SK-N-MC (cell line): Measurements from ENCODE around the gene TELO2.

Experiments
- DNase-seq: peaks from one replicate; pipeline ENCODE4 v3.0.0-alpha.2; 2011; ENCODE audit warnings: low read depth, low spot score
- H3K27ac ChIP-seq: fragments of 200-600 bp; sonication (generic); 2 replicates; pipeline ENCODE4 v1.5.1; 2016; ENCODE audit warnings: mixed run types
- H3K36me3 ChIP-seq: fragments of 200-600 bp; sonication (generic); 2 replicates; pipeline ENCODE4 v1.6.1; 2017; ENCODE audit warnings: antibody characterized with exemption, low read length, mixed read lengths; ENCODE audit not compliant: insufficient read depth
- H3K4me3 ChIP-seq: fragments of 200-600 bp; sonication (generic); 2 replicates; pipeline ENCODE4 v1.5.1; 2016
- H3K9ac ChIP-seq: fragments of 200-600 bp; sonication (generic); 2 replicates; pipeline ENCODE4 v1.8.0; 2017; ENCODE audit warnings: mixed run types, mixed read lengths; ENCODE audit not compliant: insufficient read length
- H3K9me3 ChIP-seq: fragments of 200-600 bp; sonication (generic); 2 replicates; pipeline ENCODE4 v1.6.1; 2017; ENCODE audit warnings: low read depth, mild to moderate bottlenecking, antibody characterized with exemption, low read length, moderate library complexity, mixed read lengths
- EZH2 ChIP-seq: fragments of 200-600 bp; sonication (generic); IDR thresholded peaks from one replicate; pipeline ENCODE4 v1.6.1; 2017; ENCODE audit warnings: antibody characterized with exemption
- FOXP2 ChIP-seq: optimal IDR thresholded peaks from 2 replicates; pipeline ENCODE3; 2011; ENCODE audit warnings: mild to moderate bottlenecking, moderate library complexity; ENCODE audit not compliant: insufficient read depth; ENCODE audit errors: extremely low read length, control extremely low read depth
- POLR2AphosphoS5 ChIP-seq: IDR thresholded peaks from 2 replicates; pipeline ENCODE4 v1.6.1; 2012; ENCODE audit warnings: mild to moderate bottlenecking, low read depth, low read length, borderline replicate concordance

The TELO2 gene

GRCh38 chr16:1543085-1543896, 50.1 kb downstream of the TELO2 start:
- Histone ChIP-seq H3K27ac (no peak overlapping the region), H3K36me3 (no peaks in the 10 kb centered on the region), H3K9ac (no peak overlapping the region), H3K4me3 (peak overlapping the region; percentile 57), H3K9me3 (no peaks in the 10 kb centered on the region)
- peak; percentile 20 for DNase-seq
- no peak for TF ChIP-seq POLR2AphosphoS5
- no peak for TF ChIP-seq EZH2
- TF ChIP-seq FOXP2, result no peak

- TF ChIP-seq POLR2AphosphoS5 (no peak), EZH2 (no peak), FOXP2 (no peak)
- Histone ChIP-seq H3K9me3 (no peaks in the 10 kb centered on the region), H3K27ac (no peak overlapping the region), H3K36me3 (no peaks in the 10 kb centered on the region), H3K4me3 (0 out of 2 replicates have a peak overlapping the region, but pooled peaks have one; percentile 18), H3K9ac (no peak overlapping the region)
- DNase-seq, result no peak
Observed at GRCh38 chr16:1545044-1546040, 52.2 kb downstream of the TELO2 start.

GRCh38 chr16:1546430-1546829, 53.3 kb downstream of the TELO2 start:
- TF ChIP-seq FOXP2 (no peak), EZH2 (no peak), POLR2AphosphoS5 (no peak)
- H3K27ac ChIP-seq, result no peak overlapping the region
- no peak overlapping the region for H3K4me3 ChIP-seq
- DNase-seq, result no peak
- no peaks in the 10 kb centered on the region for H3K9me3 ChIP-seq
- no peaks in the 10 kb centered on the region for H3K36me3 ChIP-seq
- H3K9ac ChIP-seq, result no peak overlapping the region

- Histone ChIP-seq H3K9me3 (no peaks in the 10 kb centered on the region), H3K27ac (no peak overlapping the region), H3K4me3 (no peak overlapping the region), H3K9ac (no peak overlapping the region), H3K36me3 (no peaks in the 10 kb centered on the region)
- TF ChIP-seq FOXP2 (no peak), EZH2 (no peak)
- no peak for DNase-seq
Observed at GRCh38 chr16:1548233-1548632, 55.1 kb downstream of the TELO2 start.

GRCh38 chr16:1548727-1549126, 55.6 kb downstream of the TELO2 start:
- Histone ChIP-seq H3K9me3 (no peaks in the 10 kb centered on the region), H3K9ac (no peak overlapping the region), H3K36me3 (no peaks in the 10 kb centered on the region), H3K4me3 (no peak overlapping the region), H3K27ac (no peak overlapping the region)
- no peak for DNase-seq
- TF ChIP-seq EZH2 (no peak), FOXP2 (no peak)

GRCh38 chr16:1550069-1550468, 56.9 kb downstream of the TELO2 start:
- Histone ChIP-seq H3K36me3 (no peaks in the 10 kb centered on the region), H3K27ac (no peak overlapping the region), H3K9ac (no peak overlapping the region), H3K9me3 (no peaks in the 10 kb centered on the region), H3K4me3 (no peak overlapping the region)
- DNase-seq, result no peak
- TF ChIP-seq EZH2 (no peak), FOXP2 (no peak), POLR2AphosphoS5 (no peak)

- no peak for TF ChIP-seq FOXP2
- no peak for TF ChIP-seq EZH2
- TF ChIP-seq POLR2AphosphoS5, result no peak
- no peak overlapping the region for H3K27ac ChIP-seq
- H3K9ac ChIP-seq, result no peak overlapping the region
- H3K36me3 ChIP-seq, result no peaks in the 10 kb centered on the region
- no peak for DNase-seq
- no peaks in the 10 kb centered on the region for H3K9me3 ChIP-seq
- no peak overlapping the region for H3K4me3 ChIP-seq
Observed at GRCh38 chr16:1550696-1551095, 57.5 kb downstream of the TELO2 start.

- TF ChIP-seq POLR2AphosphoS5 (no peak), EZH2 (no peak), FOXP2 (no peak)
- Histone ChIP-seq H3K36me3 (no peaks in the 10 kb centered on the region), H3K9me3 (no peaks in the 10 kb centered on the region), H3K9ac (no peak overlapping the region), H3K27ac (no peak overlapping the region), H3K4me3 (no peak overlapping the region)
- no peak for DNase-seq
Observed at GRCh38 chr16:1551166-1551565, 58.0 kb downstream of the TELO2 start.
